GM23338 (cell line): Measurements from ENCODE around the gene DNAJC4. TPM values are rescaled to one million over a fixed set of nuclear protein-coding genes. Genes with fewer than 3 reads are reported as not detected.

Experiments
- ATAC-seq: fragments of 200-7000 bp; cut with Tn5 transposase; 3 replicates; pipeline ENCODE4 v1.9.1; 2020
- DNase-seq: peaks from one replicate; pipeline ENCODE4 v3.0.0-alpha.2; 2015; ENCODE audit warnings: low spot score
- H2AFZ ChIP-seq: fragments of 200-600 bp; sonication (generic); 2 replicates; pipeline ENCODE4 v1.8.0; 2016; ENCODE audit warnings: antibody characterized with exemption, mild to moderate bottlenecking, moderate library complexity
- H3F3A ChIP-seq: fragments of 200-600 bp; sonication (generic); replicated peaks from 2 replicates; pipeline ENCODE4 v1.8.0; 2017; ENCODE audit warnings: antibody characterized with exemption, mixed run types, low read depth
- H3K27ac ChIP-seq: fragments of 200-600 bp; sonication (generic); 2 replicates; pipeline ENCODE4 v1.6.1; 2016; ENCODE audit warnings: low read depth
- H3K27me3 ChIP-seq: fragments of 200-600 bp; sonication (generic); 2 replicates; pipeline ENCODE4 v1.8.0; 2016; ENCODE audit warnings: mild to moderate bottlenecking, mixed run types, moderate library complexity; ENCODE audit not compliant: insufficient read depth
- H3K36me3 ChIP-seq: fragments of 200-600 bp; sonication (generic); 2 replicates; pipeline ENCODE4 v1.8.0; 2016; ENCODE audit warnings: mild to moderate bottlenecking; ENCODE audit not compliant: insufficient read depth
- H3K4me1 ChIP-seq: fragments of 200-600 bp; sonication (generic); 2 replicates; pipeline ENCODE4 v1.8.0; 2016; ENCODE audit warnings: mild to moderate bottlenecking, moderate library complexity; ENCODE audit not compliant: insufficient read depth
- H3K4me2 ChIP-seq: fragments of 200-600 bp; sonication (generic); 2 replicates; pipeline ENCODE4 v1.7.1; 2017; ENCODE audit warnings: mixed run types
- H3K4me3 ChIP-seq: fragments of 200-600 bp; sonication (generic); 2 replicates; pipeline ENCODE4 v1.6.1; 2016; ENCODE audit warnings: mixed run types
- H3K79me2 ChIP-seq: fragments of 200-600 bp; sonication (generic); replicated peaks from 2 replicates; pipeline ENCODE4 v1.8.0; 2017; ENCODE audit warnings: mild to moderate bottlenecking; ENCODE audit not compliant: insufficient read depth
- H3K9me2 ChIP-seq: fragments of 200-600 bp; sonication (generic); 2 replicates; pipeline ENCODE4 v1.8.0; 2017; ENCODE audit not compliant: insufficient read depth
- H4K20me1 ChIP-seq: fragments of 200-600 bp; sonication (generic); replicated peaks from 2 replicates; pipeline ENCODE4 v1.8.0; 2017; ENCODE audit warnings: mild to moderate bottlenecking; ENCODE audit not compliant: insufficient read depth
- H3K27ac Mint-ChIP-seq: 2 replicates; pipeline ENCODE4 v1.8.0; 2020; ENCODE audit warnings: inconsistent platforms, mild to moderate bottlenecking, moderate library complexity, mixed read lengths
- H3K27me3 Mint-ChIP-seq: 3 replicates; pipeline ENCODE4 v1.8.0; 2022; ENCODE audit warnings: low read depth, mild to moderate bottlenecking, moderate library complexity, mixed read lengths, inconsistent platforms; ENCODE audit not compliant: insufficient read depth, poor library complexity
- H3K36me3 Mint-ChIP-seq: 3 replicates; pipeline ENCODE4 v1.8.0; 2021; ENCODE audit warnings: low read depth, mild to moderate bottlenecking, inconsistent platforms, moderate library complexity, mixed read lengths
- H3K4me1 Mint-ChIP-seq: 3 replicates; pipeline ENCODE4 v1.8.0; 2020; ENCODE audit warnings: mild to moderate bottlenecking, inconsistent platforms, mixed read lengths
- H3K4me3 Mint-ChIP-seq: 3 replicates; pipeline ENCODE4 v1.8.0; 2021; ENCODE audit warnings: moderate library complexity, mild to moderate bottlenecking, inconsistent platforms, mixed read lengths
- H3K9me3 Mint-ChIP-seq: 3 replicates; pipeline ENCODE4 v1.8.0; 2020; ENCODE audit warnings: moderate library complexity, mild to moderate bottlenecking, inconsistent platforms, mixed read lengths
- CREB1 ChIP-seq: fragments of 250-450 bp; sonication (Bioruptor Pico); IDR thresholded peaks from 2 replicates; pipeline ENCODE4 v1.5.0; 2020; ENCODE audit warnings: low read depth, mild to moderate bottlenecking, moderate library complexity
- ETS1 ChIP-seq: IDR thresholded peaks from 2 replicates; pipeline ENCODE4 v1.6.1; 2016; ENCODE audit warnings: antibody characterized with exemption
- EZH2 ChIP-seq: fragments of 200-600 bp; sonication (generic); IDR thresholded peaks from one replicate; pipeline ENCODE4 v1.8.0; 2017; ENCODE audit warnings: antibody characterized with exemption, mild to moderate bottlenecking, low read depth; ENCODE audit not compliant: unreplicated experiment
- NANOG ChIP-seq: IDR thresholded peaks from 2 replicates; pipeline ENCODE4 v1.6.1; 2016; ENCODE audit warnings: antibody characterized with exemption, borderline replicate concordance
- POLR2AphosphoS5 ChIP-seq: IDR thresholded peaks from 2 replicates; pipeline ENCODE4 v1.6.1; 2016; ENCODE audit warnings: antibody characterized with exemption, low read depth
- REST ChIP-seq: IDR thresholded peaks from one replicate; pipeline ENCODE4 v1.6.1; 2018; ENCODE audit warnings: antibody characterized with exemption; ENCODE audit not compliant: unreplicated experiment
- ZNF114 ChIP-seq: fragments of 250-450 bp; sonication (Bioruptor Pico); IDR thresholded peaks from 2 replicates; pipeline ENCODE4 v1.5.0; 2020; ENCODE audit warnings: mild to moderate bottlenecking, moderate library complexity
- ZNF462 ChIP-seq: fragments of 250-450 bp; sonication (Bioruptor Pico); IDR thresholded peaks from 2 replicates; pipeline ENCODE4 v1.5.0; 2020; ENCODE audit warnings: mild to moderate bottlenecking, moderate library complexity
- polyA plus RNA-seq: library from polyadenylated mRNA; unstranded; fragments of >200 nt; fragmentation: Nextera tagmentation; extraction: Ambion mirVana; gene quantifications from 2 replicates; pipeline ENCODE4 v1.2.1, GENCODE V29; 2016
- total RNA-seq: library from RNA; depleted of rRNA; stranded (reverse); fragments of >200 nt; shearing (Covaris generic); gene quantifications from 2 replicates; pipeline ENCODE4 v1.2.3, GENCODE V29; 2014

The DNAJC4 gene
- total and polyA plus RNA-seq, 2 experiments from 2014 or later, result 10.5 to 34.4 TPM

- ATAC-seq (no peak), DNase-seq (no peak)
- H3K27ac ChIP-seq, result peak overlapping the region; percentile 19; the same call in 1 of the 2 replicates
- no peaks in the 10 kb centered on the region for H3K27me3 ChIP-seq
- H2AFZ ChIP-seq, result no peak overlapping the region
- Mint-ChIP-seq H3K27ac (peak overlapping the region; percentile 43; the same call in 1 of the 2 replicates), H3K27me3 (peaks cover 33% of the 10 kb centered on the region), H3K36me3 (peaks cover 21% of the 10 kb centered on the region), H3K4me1 (peaks cover 34% of the 10 kb centered on the region), H3K4me3 (peak overlapping the region; percentile 93), H3K9me3 (no peaks in the 10 kb centered on the region)
- no peaks in the 10 kb centered on the region for H3K36me3 ChIP-seq
- H3F3A ChIP-seq, result peaks cover 35% of the 10 kb centered on the region
- H3K4me2 ChIP-seq, result no peak overlapping the region
- no peaks in the 10 kb centered on the region; the same call in 1 of the 2 replicates for H4K20me1 ChIP-seq
- peak overlapping the region; percentile 97; the same call in 1 of the 2 replicates for H3K4me3 ChIP-seq
- H3K9me2 ChIP-seq, result no peaks in the 10 kb centered on the region
- TF ChIP-seq NANOG (no peak), POLR2AphosphoS5 (0 out of 2 replicates have a peak, but pooled peaks have one; percentile 21)
- peaks cover 24% of the 10 kb centered on the region for H3K4me1 ChIP-seq
- H3K79me2 ChIP-seq, result peaks cover 26% of the 10 kb centered on the region
Measured at GRCh38 chr11:64243236-64243854, 13.0 kb downstream of the DNAJC4 start.

- peaks cover 17% of the 10 kb centered on the region for H3K36me3 Mint-ChIP-seq
- H3K27ac ChIP-seq, result no peak overlapping the region
- no peaks in the 10 kb centered on the region; the same call in 1 of the 2 replicates for H4K20me1 ChIP-seq
- H3K36me3 ChIP-seq, result no peaks in the 10 kb centered on the region
- ATAC-seq, result no peak
- H3K4me1 Mint-ChIP-seq, result peaks cover 42% of the 10 kb centered on the region
- no peaks in the 10 kb centered on the region for H3K9me3 Mint-ChIP-seq
- H2AFZ ChIP-seq, result no peak overlapping the region
- H3K79me2 ChIP-seq, result peaks cover 26% of the 10 kb centered on the region
- H3K4me3 ChIP-seq, result no peak overlapping the region
- H3F3A ChIP-seq, result peaks cover 41% of the 10 kb centered on the region
- peaks cover 32% of the 10 kb centered on the region for H3K4me1 ChIP-seq
- H3K27me3 ChIP-seq, result no peaks in the 10 kb centered on the region
- peak overlapping the region; percentile 93 for H3K4me3 Mint-ChIP-seq
- H3K9me2 ChIP-seq, result no peaks in the 10 kb centered on the region
- no peak overlapping the region for H3K27ac Mint-ChIP-seq
- no peak overlapping the region for H3K4me2 ChIP-seq
- H3K27me3 Mint-ChIP-seq, result peaks cover 39% of the 10 kb centered on the region
- no peak for DNase-seq
- TF ChIP-seq ETS1, result no peak
- no peak for TF ChIP-seq REST
- TF ChIP-seq ZNF114, result no peak
- no peak for TF ChIP-seq CREB1 (CRISPR knock-in tag)
- TF ChIP-seq ZNF462 (CRISPR knock-in tag), result no peak
- TF ChIP-seq EZH2, result no peak
Measured at GRCh38 chr11:64244107-64244506, 13.8 kb downstream of the DNAJC4 start.
